ENCODE measurements around the gene VPS13C.
"Not testable (repeated sequence)": the region's sequence is repeated elsewhere in the genome, so short reads cannot be mapped to it uniquely, and the experiment has no call there.

Gene VPS13C

DNA sequence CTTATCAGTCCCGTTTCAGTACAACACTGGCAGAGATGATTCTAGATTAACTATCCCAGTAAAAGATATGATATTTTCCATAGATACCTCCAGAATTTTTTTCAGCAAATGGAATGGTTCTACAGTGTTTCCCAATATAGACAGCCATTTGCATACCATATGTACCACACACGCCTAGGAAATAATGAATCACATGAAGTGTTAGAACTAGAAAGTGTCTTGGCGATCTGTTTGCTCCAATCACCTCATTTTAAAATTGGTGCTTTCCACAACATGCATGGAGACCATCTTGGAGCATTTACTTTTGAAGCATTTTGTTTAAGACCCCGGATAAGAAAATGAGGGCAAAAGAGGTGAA is 8.5 kb upstream of the VPS13C start:
- no peak for DNase-seq

DNA sequence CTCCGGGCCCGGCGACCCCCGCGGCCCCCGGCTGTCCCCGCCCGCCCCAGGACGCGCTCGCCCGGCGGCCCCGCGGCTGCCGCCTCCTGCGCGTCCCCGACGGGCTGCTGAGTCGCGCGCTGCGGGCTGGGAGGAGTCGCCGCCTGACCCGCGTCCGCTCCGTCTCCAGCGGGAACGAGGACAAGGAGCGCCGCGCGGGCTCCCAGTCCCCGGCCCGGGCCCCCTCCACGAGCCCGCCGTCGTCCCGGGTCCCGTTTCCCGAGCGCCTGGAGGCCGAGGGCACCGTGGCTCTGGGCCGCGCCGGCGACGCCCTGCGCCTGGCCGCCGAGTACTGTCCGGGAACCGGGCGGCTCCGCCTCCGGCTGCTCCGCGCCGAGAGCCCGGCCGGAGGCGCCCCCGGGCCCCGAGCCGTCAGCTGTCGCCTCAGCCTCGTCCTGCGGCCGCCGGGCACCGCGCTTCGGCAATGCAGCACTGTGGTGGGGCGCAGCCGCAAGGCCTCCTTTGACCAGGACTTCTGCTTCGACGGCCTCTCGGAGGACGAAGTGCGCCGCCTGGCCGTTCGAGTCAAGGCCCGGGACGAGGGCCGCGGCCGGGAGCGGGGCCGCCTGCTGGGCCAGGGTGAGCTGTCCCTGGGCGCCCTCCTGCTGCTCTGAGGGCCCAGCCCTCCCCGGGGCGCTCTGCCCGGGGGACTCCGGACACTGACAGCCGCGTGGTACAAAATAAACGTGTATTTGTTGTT is 8.0 kb upstream of the VPS13C start:
- no peak for DNase-seq

DNA sequence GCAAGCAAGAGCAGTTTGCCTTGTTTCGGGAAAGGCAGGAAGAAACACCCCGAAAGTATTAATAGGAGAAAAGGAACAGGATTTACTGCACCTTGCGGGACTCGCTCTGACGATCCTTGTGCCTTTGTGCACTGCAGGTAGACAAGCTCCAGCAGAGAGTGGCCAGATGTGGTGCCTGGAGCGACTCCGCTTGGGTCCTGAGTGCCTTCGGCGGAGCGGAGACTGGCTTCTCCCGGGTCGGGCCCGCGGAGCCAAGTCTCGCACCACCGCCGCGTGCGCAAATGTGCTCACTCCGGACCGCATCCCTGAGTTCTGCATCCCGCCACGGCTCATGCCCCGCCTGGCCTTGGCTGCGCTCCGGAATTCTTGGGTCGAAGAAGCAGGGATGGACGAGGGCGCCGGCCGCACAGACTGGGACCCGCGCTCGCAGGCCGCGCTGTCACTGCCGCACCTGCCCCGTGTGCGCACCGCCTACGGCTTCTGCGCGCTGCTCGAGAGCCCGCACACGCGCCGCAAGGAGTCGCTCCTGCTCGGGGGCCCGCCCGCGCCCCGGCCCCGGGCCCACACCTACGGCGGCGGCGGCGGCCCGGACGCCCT is 7.3 kb upstream of the VPS13C start:
- no peak for DNase-seq

DNA sequence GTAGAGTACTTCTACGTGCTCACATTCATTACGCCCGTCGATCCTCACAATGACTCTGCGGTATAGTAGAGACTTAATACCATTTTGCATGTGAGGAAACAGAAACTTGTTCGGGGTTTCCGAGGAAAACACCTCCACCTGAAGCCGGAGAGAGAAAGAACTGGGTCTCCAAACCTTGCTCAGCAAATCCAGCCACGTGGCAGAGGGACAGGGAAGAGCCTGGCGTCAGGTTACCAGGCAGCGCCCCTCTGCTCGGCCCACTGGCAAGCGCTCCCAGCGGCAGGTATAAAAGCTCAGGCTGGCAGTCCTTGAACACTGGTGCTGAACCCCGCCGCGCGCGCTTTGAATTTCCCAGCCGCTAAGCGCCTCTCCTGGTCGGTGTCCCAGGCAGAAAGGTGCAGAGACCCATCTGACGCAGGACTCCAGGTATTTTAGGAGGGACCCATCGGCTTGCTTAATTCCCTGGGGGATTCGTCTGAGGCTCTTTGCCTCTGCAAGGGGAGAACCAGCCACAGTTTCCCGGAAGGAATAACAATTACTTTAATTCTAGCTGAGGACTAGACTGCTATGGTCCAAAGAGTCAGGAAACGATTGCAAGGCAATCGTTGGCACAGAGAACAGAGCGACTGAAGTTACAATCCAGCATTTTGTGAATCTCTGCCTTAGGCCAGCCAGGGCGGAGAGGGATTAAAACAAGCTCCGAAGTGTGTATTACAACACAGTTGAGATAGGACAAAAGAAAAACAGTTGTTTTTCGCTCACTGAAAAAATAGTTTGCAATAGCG is 6.6 kb upstream of the VPS13C start, which contains the start of gene C2CD4A:
C2CD4A (plus strand) TSS at position 315 of the 785 bp plus-strand sequence. CDS start 637 bp downstream, outside the sequence.
- DNase-seq: peak; percentile 47

DNA sequence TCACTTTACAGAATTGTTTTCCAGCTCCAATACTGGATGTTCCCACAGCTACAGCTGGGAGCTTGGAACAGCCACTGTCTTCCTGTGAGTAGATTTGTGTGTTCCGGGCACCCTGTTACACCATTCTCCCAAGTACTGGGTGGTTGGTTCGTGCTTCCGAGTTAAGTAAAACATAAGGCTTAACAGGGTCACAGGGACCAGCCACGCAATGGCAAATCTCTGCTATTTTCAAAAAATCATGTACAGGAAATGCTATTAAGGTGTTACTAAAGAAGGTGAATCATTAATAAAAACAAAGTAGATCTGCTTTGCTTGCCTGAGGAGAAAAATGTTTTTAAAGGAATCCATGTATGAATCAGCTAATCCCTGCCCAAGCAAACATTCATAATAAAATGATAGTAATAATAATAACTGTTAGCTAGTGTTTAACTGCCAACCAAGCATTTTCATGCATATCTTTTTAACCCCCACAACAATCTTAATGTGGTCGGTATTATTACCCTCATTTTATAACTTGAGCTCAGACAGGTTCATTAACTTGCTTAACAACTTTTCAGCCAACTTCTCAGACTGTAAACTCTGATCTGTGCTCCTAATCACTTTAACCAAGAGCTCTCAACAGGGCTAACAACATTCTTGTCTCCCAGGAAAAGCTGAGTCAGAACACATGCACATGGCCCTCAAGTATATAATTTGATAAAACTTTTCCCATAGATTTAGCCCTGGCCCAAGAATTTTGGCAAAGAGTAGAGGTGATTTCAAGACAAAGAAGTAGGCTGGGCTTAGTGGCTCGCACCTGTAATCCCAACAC is 3.8 kb upstream of the VPS13C start:
- no peak for DNase-seq

DNA sequence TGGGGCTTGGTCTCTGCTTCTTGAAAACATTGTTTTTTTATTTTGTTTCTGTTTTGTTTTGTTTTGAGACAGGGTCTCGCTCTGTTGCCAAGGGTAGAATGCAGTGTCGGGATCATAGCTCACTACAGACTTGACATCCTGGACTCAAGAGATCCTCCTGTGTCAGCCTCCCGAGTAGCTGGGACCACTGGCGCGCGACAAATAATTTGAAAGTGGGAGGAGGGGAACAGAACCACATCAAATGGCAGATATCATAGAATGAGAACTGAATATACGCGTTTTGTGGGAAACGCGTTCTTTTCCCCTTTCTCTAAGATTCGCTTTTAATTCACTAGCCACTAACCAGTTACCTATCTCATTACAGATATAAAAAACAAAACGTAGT is 641 bp upstream of the VPS13C start:
- no peak for DNase-seq

DNA sequence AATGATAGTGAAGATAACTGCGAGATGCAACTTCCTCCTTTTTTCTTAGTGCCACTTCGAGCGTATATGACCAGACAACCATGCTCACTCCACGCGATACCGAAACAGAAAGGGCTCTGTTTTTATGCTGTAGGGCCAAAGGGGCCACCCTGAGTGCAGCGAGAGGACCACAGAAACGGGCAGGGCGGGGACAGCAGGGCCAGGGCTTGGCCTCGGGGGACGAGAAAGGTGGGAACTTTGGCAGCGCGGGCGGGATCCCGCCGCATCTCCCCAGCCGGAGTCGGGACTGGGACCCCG is 483 bp downstream of the VPS13C start:
- no peak for DNase-seq

DNA sequence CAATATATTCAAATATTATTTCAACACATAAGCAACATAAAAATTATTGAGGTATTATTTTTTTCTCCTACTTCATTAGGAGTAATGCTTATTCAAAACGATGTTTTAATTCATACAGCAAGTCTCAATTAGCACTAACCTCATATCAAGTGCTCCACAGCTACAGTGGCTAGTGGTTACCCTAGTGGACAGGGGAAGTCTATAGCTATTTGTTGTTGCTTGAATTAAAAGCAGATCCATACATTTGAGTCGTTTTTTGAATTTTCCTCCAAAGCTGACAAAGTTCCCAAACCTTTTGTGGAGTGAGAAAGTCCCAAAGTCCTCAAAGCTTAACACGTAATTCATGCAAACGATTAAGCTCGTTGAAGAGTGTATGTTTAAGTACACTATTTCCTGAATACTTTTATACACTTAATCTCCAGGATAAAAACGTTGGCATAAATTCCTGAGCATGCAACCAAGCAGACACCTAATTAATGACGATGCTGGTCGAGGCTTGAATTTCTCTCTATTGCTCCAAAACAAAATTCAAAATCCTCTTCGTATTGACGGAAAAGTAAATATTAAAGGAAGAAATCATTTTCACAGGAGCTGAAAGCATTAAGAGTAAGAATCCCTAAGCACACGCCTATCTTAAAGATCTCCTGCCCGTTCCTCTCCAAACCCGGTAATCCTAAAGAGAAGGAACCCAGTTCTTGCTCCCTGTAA is 985 bp downstream of the VPS13C start:
- DNase-seq: no peak

DNA sequence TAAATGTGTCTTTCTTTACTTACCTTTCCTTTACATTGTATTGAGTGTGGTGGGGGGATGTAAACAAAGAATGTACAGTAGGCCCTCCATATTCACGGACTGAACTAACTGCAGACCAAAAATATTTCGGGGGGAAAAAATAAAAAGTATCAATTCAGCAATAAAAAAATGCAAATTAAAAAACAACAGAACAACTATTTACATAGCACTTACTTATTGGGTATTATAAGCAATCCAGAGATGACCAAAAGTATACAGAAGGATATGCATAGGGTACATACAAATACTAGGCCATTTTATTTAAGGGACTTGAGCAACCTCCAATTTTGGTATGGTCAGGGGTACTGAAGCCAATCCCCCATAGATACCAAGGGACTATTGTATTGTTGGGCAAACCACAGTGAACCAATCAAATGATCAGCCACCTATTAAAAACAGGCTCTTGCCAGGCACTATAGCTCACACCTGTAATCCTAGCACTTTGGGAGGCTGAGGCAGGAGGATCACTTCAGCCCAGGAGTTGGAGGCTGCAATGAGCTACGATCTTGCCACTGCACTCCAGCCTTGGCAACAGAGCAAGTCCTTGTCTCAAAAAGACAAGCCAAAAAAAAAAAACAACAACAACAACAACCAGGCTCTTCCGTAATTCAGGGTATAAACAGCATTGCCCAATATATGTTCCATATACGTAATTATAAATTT is 1.8 kb downstream of the VPS13C start:
- no peak for DNase-seq

GRCh38 chr15:62057341-62057980 is 2.8 kb downstream of the VPS13C start:
- DNase-seq: no peak

- DNase-seq: no peak
These were observed 5.3 kb downstream of the VPS13C start for GRCh38 chr15:62054979-62055378.

DNA sequence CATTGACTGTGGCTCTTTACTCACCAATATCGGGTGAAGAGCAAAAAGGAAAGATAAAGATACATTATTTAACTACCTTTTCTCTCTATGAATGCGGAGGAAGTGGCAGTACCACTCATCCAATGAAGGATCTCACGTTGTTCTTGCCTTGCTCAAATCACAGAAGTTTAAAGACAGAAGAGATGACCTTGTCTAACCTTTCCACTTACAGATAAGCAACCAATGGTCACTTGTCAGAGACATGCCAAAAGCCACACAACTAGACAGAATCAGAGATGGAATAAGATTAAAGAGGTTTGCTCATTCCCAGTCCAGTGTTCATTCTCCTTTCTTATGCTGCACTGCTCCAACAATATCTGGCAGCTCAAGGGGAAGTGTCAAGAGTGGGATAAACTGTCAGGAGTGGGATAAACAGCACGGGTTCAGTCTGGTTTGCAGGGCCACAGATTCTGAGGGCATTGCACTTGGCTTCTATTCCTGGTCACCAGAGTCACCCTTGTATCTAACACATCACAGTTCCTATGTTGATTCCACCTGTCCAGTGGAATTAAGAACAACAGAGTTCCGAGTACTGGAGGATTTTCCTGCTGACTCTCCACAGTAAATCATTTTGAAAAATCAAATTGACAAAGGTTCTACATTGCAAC is 6.7 kb downstream of the VPS13C start:
- no peak for DNase-seq

DNA sequence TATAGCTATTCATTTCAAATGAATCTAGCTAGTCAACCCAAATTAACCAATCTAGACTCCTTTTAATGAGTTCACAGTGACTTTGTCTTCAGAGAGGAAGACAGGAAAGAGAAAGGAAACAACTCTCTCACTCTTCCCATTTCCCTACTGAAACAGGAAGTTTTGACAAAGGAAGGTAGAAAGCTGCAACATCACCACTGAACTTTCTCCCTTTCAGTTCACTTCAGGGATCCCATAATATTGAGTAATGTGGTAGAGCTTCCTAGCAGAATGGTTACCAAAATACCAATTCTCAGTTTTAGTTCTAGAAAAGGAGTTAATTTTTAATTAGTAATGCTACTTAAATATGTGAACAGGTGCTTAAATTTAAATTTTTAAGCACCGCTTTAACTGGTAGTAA is 7.5 kb downstream of the VPS13C start:
- DNase-seq: no peak

- no peak for DNase-seq
These were observed 9.1 kb downstream of the VPS13C start for GRCh38 chr15:62051166-62051565.

DNA sequence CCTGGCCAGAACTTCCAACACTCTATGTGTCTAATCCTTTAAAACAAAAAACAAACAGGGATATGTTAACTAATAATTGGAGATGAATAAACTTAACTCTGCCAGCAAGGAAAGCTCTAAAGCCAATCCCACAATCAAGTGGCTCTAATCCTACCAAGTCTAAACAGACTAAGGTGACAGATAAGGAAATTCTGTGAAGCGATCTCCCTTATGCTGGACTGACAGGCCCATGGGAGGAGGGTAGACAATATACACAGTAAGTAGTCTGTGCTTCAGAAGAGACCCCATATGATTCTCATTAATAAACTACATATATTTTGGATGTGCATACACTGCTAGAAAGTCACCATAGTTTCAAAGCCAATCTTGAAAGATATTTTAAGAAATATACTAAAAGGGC is 10.1 kb downstream of the VPS13C start:
- DNase-seq: no peak

DNA sequence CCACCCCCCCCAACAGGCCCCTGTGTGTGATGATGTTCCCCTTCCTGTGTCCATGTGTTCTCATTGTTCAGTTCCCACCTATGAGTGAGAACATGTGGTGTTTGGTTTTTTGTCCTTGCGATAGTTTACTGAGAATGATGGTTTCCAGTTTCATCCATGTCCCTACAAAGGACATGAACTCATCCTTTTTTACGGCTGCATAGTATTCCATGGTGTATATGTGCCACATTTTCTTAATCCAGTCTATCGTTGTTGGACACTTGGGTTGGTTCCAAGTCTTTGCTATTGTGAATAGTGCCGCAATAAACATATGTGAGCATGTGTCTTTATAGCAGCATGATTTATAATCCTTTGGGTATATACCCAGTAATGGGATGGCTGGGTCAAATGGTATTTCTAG is 12.0 kb downstream of the VPS13C start:
- DNase-seq: not testable (repeated sequence)

- no peak for DNase-seq
These were observed 12.9 kb downstream of the VPS13C start for GRCh38 chr15:62047282-62047827.

DNA sequence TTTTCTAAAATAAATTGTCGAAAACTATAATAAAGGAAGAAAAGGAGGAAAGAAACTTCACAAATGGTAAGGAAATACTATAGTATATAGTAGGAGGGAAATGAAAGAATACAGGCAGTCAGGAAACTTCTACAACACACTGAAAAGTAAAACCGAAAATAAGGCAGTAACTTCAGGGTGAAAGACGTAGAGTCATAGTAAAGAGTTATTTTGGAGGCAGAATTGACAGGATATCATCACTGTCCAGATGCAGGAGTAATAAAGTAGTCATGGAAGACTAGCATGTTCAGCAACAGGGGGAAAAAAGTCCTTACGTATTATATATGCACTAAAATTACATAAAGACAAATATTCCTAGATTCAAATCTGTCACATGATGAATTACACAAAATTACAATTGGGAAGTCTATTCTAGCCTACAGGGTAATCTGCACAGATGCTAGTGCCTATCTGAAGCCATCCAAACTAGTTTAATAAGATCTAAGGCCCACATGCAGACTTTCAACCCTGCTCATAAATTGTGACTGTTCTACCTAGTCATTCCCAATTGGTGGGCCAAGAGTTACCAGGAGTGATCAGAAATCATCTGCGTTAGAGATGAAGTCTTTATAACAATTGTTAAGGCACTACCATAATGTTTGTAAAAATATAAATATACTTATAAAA is 14.0 kb downstream of the VPS13C start:
- no peak for DNase-seq

- DNase-seq: peak; percentile 18
These were observed 24.9 kb downstream of the VPS13C start for GRCh38 chr15:62035256-62035924.

DNA sequence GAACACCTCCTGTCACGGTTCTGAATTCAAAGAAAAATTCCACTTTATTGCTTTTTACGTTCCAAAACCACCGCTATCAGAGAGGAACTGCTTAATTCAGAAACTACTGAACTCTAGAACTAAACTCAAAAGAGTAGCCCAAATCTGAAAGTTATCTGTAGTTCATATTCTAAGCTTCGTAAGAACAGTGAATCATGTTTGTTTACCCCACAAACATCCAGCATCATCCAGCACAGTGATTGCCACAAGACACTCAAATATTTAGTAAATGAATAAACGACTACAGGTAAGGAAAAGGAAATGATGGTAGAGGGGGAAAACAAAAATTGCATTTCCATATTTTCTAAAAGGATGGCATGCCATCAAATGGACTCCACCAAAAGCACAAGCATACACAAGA is 32.3 kb downstream of the VPS13C start:
- DNase-seq: no peak

Data from amniotic stem cell (primary cell).